GM06990 (cell line): ENCODE measurements around the gene CPXM2.

Experiments
- DNase-seq: peaks from one replicate; pipeline ENCODE4 v3.0.0-alpha.2; 2011; ENCODE audit not compliant: insufficient read length; ENCODE audit errors: extremely low read depth
- H3K27me3 ChIP-seq: replicated peaks from 2 replicates; pipeline ENCODE4 v1.6.0; 2011; ENCODE audit warnings: low read length; ENCODE audit not compliant: control insufficient read depth, insufficient read depth
- H3K36me3 ChIP-seq: 2 replicates; pipeline ENCODE4 v1.5.1; 2011; ENCODE audit warnings: low read length; ENCODE audit not compliant: control insufficient read depth, insufficient read depth
- H3K4me3 ChIP-seq: replicated peaks from 2 replicates; pipeline ENCODE4 v1.5.1; 2011; ENCODE audit warnings: low read depth, mild to moderate bottlenecking, control low read depth, low read length
- TF ChIP-seq, protein P1 (sequence below): IDR thresholded peaks from 2 replicates; pipeline ENCODE4 v1.5.1; 2011; ENCODE audit warnings: low read length, control low read depth, mild to moderate bottlenecking, inconsistent platforms; ENCODE audit not compliant: insufficient read depth, poor library complexity, severe bottlenecking

Gene CPXM2

DNA sequence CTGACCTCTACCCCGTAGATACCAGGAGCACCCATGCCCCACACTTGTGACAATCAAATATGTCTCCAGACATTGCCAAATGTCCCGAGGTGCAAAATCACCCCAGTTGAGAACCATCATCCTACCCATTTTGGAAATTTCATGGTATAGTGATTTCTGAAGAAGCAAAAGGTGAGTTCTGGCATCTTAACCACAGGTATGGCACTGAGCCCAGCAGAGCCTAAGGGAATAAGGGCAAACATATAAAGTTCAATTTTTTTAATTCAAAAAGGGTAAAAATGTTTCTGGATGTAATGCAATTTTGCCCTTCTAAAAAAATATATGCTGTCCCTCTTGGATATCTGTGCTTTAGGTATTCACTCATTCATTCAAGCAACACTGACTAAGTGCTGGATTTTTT lies 30.5 kb upstream of the CPXM2 start:
- TF ChIP-seq, protein P1, sequence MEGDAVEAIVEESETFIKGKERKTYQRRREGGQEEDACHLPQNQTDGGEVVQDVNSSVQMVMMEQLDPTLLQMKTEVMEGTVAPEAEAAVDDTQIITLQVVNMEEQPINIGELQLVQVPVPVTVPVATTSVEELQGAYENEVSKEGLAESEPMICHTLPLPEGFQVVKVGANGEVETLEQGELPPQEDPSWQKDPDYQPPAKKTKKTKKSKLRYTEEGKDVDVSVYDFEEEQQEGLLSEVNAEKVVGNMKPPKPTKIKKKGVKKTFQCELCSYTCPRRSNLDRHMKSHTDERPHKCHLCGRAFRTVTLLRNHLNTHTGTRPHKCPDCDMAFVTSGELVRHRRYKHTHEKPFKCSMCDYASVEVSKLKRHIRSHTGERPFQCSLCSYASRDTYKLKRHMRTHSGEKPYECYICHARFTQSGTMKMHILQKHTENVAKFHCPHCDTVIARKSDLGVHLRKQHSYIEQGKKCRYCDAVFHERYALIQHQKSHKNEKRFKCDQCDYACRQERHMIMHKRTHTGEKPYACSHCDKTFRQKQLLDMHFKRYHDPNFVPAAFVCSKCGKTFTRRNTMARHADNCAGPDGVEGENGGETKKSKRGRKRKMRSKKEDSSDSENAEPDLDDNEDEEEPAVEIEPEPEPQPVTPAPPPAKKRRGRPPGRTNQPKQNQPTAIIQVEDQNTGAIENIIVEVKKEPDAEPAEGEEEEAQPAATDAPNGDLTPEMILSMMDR, result no peak
- Histone ChIP-seq H3K27me3 (no peaks in the 10 kb centered on the region), H3K4me3 (no peak overlapping the region), H3K36me3 (no peaks in the 10 kb centered on the region)
- DNase-seq, result no peak

DNA sequence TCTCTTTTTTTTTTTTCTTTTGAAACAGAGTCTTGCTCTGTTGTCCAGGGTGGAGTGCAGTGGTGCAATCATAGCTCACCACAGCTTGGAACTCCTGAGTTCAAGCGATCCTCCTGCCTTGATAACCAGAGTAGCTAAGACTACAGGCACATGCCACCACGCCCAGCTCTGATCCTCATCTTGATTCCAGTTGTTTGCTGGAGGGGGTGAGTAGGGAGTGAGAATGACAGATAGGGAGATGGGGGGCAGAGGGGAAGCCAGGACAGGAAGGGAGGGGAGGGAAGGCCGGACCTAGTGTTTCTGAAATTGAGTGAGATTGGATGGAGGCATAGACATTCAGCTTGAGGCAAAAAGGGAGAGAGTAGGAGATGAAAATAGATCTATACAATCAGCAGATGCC lies 25.2 kb upstream of the CPXM2 start:
- Histone ChIP-seq H3K36me3 (no peaks in the 10 kb centered on the region), H3K27me3 (no peaks in the 10 kb centered on the region; the same call in none of the 2 replicates), H3K4me3 (no peak overlapping the region)
- no peak for DNase-seq
- TF ChIP-seq, protein P1, result no peak

DNA sequence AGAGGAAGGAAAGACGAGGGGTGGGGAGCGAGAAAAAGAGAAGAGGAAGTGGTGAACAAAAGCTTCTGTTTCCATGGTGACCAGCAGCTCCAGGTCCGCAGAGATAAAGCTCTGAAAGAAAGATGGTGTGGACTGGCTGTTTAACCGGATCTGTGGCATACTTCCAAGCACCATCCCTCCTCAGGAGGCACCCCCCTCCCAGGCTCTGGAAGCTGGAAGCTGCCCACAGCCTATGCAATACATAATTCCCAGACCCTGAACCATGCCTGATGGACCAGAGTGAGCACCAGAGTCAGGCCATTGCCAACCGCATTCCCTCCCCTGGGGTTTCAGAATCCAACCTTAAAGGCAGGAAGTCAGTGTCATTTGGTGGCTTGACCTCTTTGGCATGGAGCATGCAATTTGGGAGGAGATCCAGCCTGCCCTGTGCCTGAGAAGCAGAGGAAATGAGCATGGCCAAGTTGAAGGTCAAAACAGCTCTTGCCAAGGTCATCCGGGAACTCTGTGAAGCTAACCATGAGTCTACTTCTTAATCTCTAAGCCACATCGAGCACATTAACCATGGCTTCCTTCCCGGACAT lies 22.2 kb upstream of the CPXM2 start:
- no peak overlapping the region for H3K4me3 ChIP-seq
- no peaks in the 10 kb centered on the region; the same call in none of the 2 replicates for H3K27me3 ChIP-seq

DNA sequence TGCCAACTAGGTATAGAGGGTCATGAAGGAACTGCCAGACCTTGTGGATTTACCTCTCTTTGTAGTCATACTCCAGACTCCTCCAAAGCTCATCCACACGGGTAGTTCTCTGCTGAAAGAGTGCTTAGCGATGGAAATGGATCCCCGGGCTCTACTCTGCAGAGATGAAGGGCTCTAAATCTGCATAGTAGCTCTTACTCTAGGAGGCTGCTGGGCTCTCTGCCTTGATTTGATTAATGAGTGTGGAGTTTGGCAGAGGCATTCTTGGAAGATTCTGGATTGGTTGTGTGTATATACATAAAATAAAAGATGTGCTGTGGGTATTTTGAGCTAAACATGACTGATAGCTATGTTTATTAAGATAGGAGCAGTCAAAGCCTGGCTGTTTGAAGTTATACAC lies 21.3 kb upstream of the CPXM2 start:
- no peak for DNase-seq
- H3K27me3 ChIP-seq, result peaks cover 1% of the 10 kb centered on the region

More for the DNA sequence above, 22.2 kb upstream of the CPXM2 start:
- TF ChIP-seq, protein P1, result no peak
- H3K36me3 ChIP-seq, result no peaks in the 10 kb centered on the region
- DNase-seq, result no peak

DNA sequence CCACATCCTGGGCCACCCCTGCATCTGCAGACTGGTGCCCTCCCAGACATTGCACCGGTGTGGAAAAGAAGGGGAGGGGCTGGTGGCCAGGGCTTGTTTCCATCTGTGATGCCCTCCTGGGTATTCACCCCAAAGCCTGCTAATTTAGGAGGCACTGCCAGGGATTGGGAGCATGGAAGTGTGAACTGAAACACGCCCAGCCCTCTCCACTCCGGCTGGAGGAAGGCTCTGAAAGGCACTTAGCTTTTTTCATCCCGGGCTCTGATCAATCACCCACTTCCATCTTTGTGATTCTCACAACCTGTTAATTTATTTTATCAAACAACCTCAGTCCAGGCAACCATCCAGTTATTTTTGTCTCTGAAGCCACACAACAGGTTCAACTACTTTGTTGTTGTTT lies 20.9 kb upstream of the CPXM2 start:
- H3K4me3 ChIP-seq, result no peak overlapping the region
- DNase-seq, result no peak
- no peaks in the 10 kb centered on the region for H3K36me3 ChIP-seq
- TF ChIP-seq, protein P1, result no peak
- peaks cover 1% of the 10 kb centered on the region for H3K27me3 ChIP-seq

More for the DNA sequence above, 21.3 kb upstream of the CPXM2 start:
- H3K36me3 ChIP-seq, result no peaks in the 10 kb centered on the region
- TF ChIP-seq, protein P1, result no peak
- H3K4me3 ChIP-seq, result no peak overlapping the region

DNA sequence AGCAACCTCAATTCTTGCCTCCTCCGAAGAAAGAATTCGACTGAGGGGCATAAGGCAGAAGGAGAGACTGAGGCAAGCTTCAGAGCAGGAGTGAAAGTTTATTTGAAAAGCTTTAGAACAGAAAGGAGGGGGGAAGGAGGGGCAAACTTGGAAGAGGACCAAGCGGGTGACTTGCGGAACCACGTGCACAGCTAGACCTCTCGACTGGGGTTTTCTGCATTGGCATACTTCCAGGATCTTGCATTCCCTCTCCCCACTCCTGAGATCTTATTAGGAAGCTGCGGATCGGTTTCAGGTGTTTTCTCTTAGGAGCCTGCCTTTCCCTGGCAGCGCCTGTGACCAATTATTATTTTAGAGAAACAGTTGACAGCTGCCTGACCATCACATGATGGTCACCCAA lies 20.3 kb upstream of the CPXM2 start:
- TF ChIP-seq, protein P1, result no peak
- H3K27me3 ChIP-seq, result peaks cover 3% of the 10 kb centered on the region
- DNase-seq, result no peak
- no peak overlapping the region for H3K4me3 ChIP-seq
- no peaks in the 10 kb centered on the region for H3K36me3 ChIP-seq
